SHP77 (cell line): Measurements from ENCODE around the gene SAYSD1.

ENCODE experiments used
- DNase-seq, 2 experiments: peaks; one replicate each; lab custom pipeline; 2025; lab: John Stamatoyannopoulos, UW

SAYSD1 gene

DNA sequence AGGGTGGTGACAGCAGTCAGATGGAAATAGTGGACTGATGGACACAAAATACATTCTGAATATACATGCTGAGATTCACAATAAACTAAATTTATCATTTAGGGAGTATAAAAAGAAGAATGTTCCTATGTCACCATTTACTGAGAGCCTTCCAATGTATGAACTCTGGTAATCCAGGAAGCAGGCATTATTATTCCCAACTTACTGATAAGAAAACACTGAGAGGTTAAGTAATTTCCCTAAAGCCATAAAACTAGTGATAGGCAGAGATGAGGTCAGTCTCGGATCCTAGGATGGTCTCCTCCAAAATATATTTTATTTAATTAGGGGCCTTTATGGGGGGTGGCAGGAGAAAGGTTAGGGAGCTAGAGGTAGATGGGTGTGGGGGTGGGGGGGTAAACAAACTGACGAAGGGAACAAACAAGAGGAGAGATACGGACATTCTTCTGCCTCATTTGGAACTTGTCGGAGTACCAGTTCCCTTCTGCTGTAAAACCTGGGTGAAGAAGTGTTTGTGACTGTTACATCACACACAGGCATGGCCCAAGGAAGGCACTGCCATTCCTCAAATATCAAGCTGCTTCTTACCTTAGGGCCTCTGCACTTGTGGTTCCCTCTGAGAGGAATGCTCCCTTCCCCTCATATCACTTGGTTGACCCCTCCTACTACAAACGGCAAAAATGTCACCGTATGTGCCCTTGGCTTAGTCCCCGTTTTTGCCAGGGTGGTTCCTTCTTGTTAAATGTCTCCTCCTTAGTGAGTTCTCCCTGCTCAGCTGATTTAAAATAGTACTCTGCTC, 6.7 kb downstream of the SAYSD1 start:
- no peak for DNase-seq

DNA sequence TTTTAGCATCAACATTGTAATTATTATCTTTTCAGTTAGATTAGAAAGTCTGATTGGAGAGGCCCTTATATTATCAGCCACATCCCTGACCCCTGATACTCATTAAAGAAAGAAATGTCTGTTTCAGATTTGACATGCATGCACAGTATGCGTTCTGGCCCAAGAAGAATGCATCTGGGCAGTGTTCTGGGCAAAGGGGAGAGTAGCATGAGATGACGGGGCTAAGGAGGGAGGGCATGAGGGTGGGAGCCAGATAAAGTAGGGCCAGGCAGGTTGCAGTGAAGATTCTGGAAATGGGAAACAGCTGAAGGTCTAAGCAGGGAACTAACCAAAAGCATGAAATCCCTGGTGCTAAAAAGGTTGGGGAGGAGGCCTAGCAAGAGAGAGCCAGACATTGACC, 7.3 kb downstream of the SAYSD1 start:
- no peak for DNase-seq

GRCh38 chr6:39107034-39107433, 8.0 kb downstream of the SAYSD1 start:
- DNase-seq: no peak

- DNase-seq: no peak
These were observed 10.5 kb downstream of the SAYSD1 start for GRCh38 chr6:39104528-39104927.

- no peak for DNase-seq
These were observed 12.2 kb downstream of the SAYSD1 start for GRCh38 chr6:39102821-39103136.

GRCh38 chr6:39102071-39102820, 12.7 kb downstream of the SAYSD1 start:
- no peak for DNase-seq

DNA sequence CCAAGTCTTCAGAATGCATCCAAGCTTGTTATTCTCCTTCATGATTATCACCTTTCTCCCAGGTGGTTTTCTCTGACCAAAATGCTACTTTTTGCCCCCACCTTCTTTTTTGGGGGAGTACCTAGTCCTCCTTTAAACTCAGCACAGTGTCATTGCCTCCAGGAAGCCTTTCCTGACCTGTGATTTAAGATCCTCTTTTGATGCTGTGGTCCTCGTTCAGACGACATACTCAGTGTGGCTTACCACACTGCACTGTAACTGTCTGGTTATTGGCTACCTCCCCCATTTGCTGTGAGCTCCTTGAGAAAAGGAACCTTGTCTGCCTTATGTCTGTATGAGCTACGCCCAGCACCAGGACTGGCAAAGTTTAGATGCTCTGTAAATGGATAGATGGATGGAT, 14.6 kb downstream of the SAYSD1 start:
- no peak for DNase-seq

DNA sequence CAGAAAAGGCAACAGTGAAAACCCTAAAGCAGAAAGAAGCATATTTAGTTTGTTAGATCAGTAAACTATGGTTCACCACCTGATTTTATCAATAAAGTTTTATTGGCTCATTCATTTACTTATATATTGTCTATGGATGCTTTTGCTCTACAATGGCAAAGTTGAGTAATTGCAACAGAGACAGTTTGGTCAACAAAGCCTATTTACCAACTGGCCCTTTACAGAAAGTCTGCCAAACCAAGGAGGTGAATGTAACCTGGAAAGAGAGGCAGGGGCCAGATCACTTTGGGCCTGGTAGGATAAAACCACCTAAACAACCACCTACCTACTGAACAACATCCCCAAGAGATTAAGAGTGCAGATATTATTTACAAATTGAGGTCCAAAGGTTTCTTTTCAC, 19.4 kb downstream of the SAYSD1 start:
- DNase-seq: no peak

DNA sequence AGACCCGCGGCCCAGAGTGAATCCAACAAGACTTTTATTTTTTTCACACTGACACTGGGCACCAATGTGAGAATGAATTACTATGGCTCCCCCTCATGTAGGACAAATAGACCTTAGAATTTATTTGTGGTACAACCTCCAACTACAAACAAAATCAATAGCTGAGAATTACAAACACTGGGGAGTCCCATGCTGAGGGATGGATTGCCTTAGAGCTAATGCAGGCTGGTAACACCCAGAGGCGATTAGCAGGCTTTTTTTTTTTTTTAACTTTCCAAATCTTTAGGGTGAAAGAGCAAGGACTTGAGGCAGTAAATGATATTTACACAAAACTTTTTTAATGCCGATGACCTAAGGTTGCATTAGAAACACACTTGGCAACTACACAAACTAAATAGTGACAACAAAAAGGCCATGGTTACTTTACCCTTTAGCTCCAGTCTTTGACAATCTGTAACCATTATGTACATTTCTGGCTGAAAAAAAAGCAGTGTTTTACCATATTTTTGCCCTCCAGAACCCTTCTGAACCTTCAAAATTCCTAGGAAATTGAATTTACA, 21.8 kb downstream of the SAYSD1 start:
- DNase-seq: no peak

DNA sequence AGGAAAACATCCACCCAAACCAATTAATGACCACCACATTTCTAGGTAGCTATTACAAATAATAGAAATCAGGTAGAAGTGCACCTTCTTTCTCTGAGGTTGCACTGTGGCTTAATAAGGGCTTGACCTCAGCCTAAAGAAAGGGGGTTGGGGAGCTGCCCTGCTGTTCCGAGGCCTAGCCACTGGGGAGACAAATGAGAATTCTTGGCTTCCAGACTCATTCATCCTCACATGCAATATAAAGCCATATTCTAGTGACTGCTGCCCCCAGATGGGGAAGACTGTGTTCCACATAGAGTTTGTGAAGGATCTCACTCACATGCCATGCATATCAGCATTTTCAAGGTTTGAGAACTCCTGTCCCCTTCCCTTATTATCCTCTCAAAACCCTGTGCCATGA, 22.9 kb downstream of the SAYSD1 start:
- no peak for DNase-seq

GRCh38 chr6:39091220-39091619, 23.8 kb downstream of the SAYSD1 start:
- no peak for DNase-seq

DNA sequence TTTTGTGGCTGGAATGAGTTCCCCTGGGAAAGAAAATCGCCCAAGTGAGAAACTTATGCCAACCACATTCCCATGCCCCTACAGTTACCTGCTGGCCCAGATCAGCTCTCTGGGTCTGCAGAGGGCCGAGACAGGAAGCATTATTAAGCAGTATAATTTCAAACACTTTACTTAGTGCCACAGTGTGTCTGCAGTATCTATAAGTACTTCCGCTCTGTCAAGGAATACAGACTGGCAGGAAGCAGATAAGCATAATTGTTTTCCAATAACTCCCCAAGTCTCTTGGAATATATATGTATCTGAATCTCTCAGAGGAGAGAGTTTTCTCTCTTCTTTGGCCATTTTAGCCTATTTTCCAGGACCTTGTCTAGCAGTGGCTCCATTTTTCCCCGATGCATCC, 24.9 kb downstream of the SAYSD1 start:
- no peak for DNase-seq

GRCh38 chr6:39088331-39088730, 26.7 kb downstream of the SAYSD1 start:
- peak in 1 of 2 experiments; percentile 8 for DNase-seq

DNA sequence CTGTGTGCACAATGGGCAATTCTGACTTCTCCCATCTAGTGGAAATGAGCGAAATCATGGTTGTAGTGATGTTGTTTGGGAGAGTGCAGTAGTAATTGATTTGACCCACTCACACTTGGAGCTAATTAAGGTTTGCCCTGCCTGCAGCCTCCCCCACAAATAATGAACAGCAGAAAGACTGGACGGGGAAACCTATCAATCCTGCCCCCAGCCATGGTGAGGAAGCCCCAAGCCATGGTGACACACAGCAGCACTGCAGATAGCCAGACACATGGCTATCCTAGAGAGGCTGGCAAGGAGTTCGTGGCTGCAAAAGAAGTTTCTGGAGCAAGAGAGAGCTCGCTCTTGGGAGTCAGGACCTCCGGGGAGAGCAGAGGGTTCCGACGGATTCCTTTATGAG, 27.8 kb downstream of the SAYSD1 start:
- no peak for DNase-seq

DNA sequence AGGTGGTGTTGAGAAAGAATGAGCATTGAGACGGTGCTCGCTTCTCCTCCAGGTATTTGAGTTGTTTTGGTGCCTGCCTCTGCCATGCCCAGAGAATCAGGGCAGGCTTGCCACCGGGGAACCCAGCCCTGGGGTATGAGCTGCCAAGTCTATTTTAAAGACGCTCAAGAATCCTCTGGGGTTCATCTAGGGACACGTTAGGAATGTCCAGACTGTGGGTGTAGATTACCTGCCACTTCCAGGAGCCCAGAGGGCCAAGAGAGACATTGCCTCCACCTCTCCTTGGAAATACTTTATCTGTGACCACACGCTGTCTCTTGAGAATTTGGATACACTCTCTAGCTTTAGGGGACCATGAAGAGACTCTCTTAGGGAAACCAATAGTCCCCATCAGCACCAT, 28.3 kb downstream of the SAYSD1 start:
- no peak for DNase-seq

- no peak for DNase-seq
These were observed 28.7 kb downstream of the SAYSD1 start for GRCh38 chr6:39086294-39086693.

GRCh38 chr6:39085129-39085797, 29.7 kb downstream of the SAYSD1 start:
- no peak for DNase-seq

GRCh38 chr6:39084506-39084905, 30.5 kb downstream of the SAYSD1 start:
- DNase-seq: no peak

DNA sequence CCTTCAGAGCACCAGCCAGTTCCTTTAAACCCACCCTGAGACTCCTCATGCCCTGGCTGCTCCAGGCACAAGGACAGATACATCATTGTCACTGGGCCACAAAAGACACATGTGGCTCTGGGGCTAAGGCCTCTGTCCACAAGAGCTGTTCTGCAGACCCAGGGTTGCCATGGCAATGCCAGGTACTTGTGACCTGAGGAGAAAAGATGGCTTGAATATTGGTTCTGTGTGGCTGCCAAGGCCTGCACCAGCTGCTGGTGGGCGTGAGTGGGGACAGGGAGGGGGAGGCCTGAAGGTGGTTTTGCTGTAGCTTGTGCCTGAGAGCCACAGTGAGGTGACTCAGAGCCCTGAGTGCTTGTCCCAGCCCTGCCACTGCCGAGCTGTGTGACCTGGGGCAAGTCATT, 31.8 kb downstream of the SAYSD1 start:
- DNase-seq: no peak

- DNase-seq: no peak
These were observed 32.7 kb downstream of the SAYSD1 start for GRCh38 chr6:39082310-39082709.

GRCh38 chr6:39080246-39080875, 34.6 kb downstream of the SAYSD1 start:
- DNase-seq: no peak
